ENCODE results near the gene ICAM4. TPM values are rescaled to one million over a fixed set of nuclear protein-coding genes. Genes with fewer than 3 reads are reported as not detected.
"Not testable (repeated sequence)": the region's sequence is repeated elsewhere in the genome, so short reads cannot be mapped to it uniquely, and the experiment has no call there.

Gene ICAM4
- polyA plus RNA-seq, 1 donor from 2014 or later, result not detected

- Histone ChIP-seq H3K27me3 (ENCODE audit: insufficient read depth, low read depth, low read length) (no peaks in the 10 kb centered on the region), H2AFZ (ENCODE audit: low read depth, low read length) (no peak overlapping the region), H3K4me2 (ENCODE audit: low read length) (no peak overlapping the region), H3K27ac (ENCODE audit: low read length) (no peak overlapping the region), H3K9ac (ENCODE audit: low read length) (no peak overlapping the region), H4K20me1 (ENCODE audit: insufficient read depth) (no peaks in the 10 kb centered on the region), H3K9me3 (ENCODE audit: low read length) (no peaks in the 10 kb centered on the region), H3K4me3 (ENCODE audit: low read length) (no peak overlapping the region), H3K79me2 (replicated peaks; ENCODE audit: insufficient read depth, low read length) (no peaks in the 10 kb centered on the region), H3K9me2 (ENCODE audit: insufficient read depth, low read length) (no peaks in the 10 kb centered on the region), H3K36me3 (ENCODE audit: insufficient read depth, low read length) (no peaks in the 10 kb centered on the region), H3F3A (ENCODE audit: insufficient read depth, low read length, poor library complexity, severe bottlenecking) (no peaks in the 10 kb centered on the region)
- TF ChIP-seq EP300 (conservative IDR thresholded peaks at IDR 0.05; ENCODE audit: poor library complexity, severe bottlenecking) (no peak), REST (IDR thresholded peaks at IDR 0.05; ENCODE audit: borderline replicate concordance) (no peak), MXI1 (conservative IDR thresholded peaks at IDR 0.05; ENCODE audit: poor library complexity, severe bottlenecking) (no peak), TAF1 (IDR thresholded peaks at IDR 0.05; ENCODE audit: low read depth) (no peak), RAD21 (conservative IDR thresholded peaks at IDR 0.05) (no peak), POLR2AphosphoS5 (IDR thresholded peaks at IDR 0.05) (no peak), EZH2 (IDR thresholded peaks at IDR 0.05; ENCODE audit: borderline replicate concordance, insufficient read depth, low read length, poor library complexity, severe bottlenecking) (no peak), SMC3 (conservative IDR thresholded peaks at IDR 0.05; ENCODE audit: poor library complexity) (no peak), CTCF (IDR thresholded peaks at IDR 0.05; ENCODE audit: poor library complexity, severe bottlenecking) (no peak)
These were observed 48.5 kb upstream of the ICAM4 start for GRCh38 chr19:10238172-10238783.

GRCh38 chr19:10241826-10242449 lies 44.8 kb upstream of the ICAM4 start:
- H3K4me2 ChIP-seq (ENCODE audit: low read length); H3K9me2 ChIP-seq (ENCODE audit: insufficient read depth, low read length); H3F3A ChIP-seq (ENCODE audit: insufficient read depth, low read length, poor library complexity, severe bottlenecking); H3K36me3 ChIP-seq (ENCODE audit: insufficient read depth, low read length); H3K27me3 ChIP-seq (ENCODE audit: insufficient read depth, low read depth, low read length); H3K79me2 ChIP-seq (replicated peaks; ENCODE audit: insufficient read depth, low read length); H3K4me3 ChIP-seq (ENCODE audit: low read length); H3K9ac ChIP-seq (ENCODE audit: low read length); H3K27ac ChIP-seq (ENCODE audit: low read length); H3K9me3 ChIP-seq (ENCODE audit: low read length); H2AFZ ChIP-seq (ENCODE audit: low read depth, low read length); H4K20me1 ChIP-seq (ENCODE audit: insufficient read depth): not testable (repeated sequence)

Measured in neural cell (in vitro differentiated cells).